HG02870 (cell line): ENCODE measurements around the gene PREX1.

Source experiments
- ATAC-seq: cut with Tn5 transposase; IDR thresholded peaks from one replicate; pipeline ENCODE4 v1.9.1; 2021; ENCODE audit warnings: mild to moderate bottlenecking, moderate library complexity; ENCODE audit not compliant: unreplicated experiment

The PREX1 gene

GRCh38 chr20:48797275-48797825 is 30.4 kb downstream of the PREX1 start:
- no peak for ATAC-seq

GRCh38 chr20:48795732-48796131 is 32.1 kb downstream of the PREX1 start:
- no peak for ATAC-seq

- ATAC-seq = no peak
Measured at GRCh38 chr20:48794816-48795457, 32.9 kb downstream of the PREX1 start.

GRCh38 chr20:48794360-48794759 is 33.4 kb downstream of the PREX1 start:
- ATAC-seq = no peak

- ATAC-seq = no peak
Measured at GRCh38 chr20:48793776-48794175, 34.0 kb downstream of the PREX1 start.

- ATAC-seq = no peak
Measured at GRCh38 chr20:48791666-48792071, 36.1 kb downstream of the PREX1 start.

GRCh38 chr20:48791014-48791413 is 36.8 kb downstream of the PREX1 start:
- no peak for ATAC-seq

GRCh38 chr20:48790473-48791003 is 37.3 kb downstream of the PREX1 start:
- no peak for ATAC-seq

GRCh38 chr20:48789781-48790472 is 37.9 kb downstream of the PREX1 start:
- no peak for ATAC-seq

GRCh38 chr20:48789185-48789668 is 38.6 kb downstream of the PREX1 start:
- peak; percentile 29 for ATAC-seq

- peak; percentile 47 for ATAC-seq
Measured at GRCh38 chr20:48788486-48789072, 39.2 kb downstream of the PREX1 start.

GRCh38 chr20:48787861-48788375 is 39.9 kb downstream of the PREX1 start:
- no peak for ATAC-seq

- no peak for ATAC-seq
Measured at GRCh38 chr20:48786951-48787705, 40.7 kb downstream of the PREX1 start.

- ATAC-seq = no peak
Measured at GRCh38 chr20:48785801-48786200, 42.0 kb downstream of the PREX1 start.

GRCh38 chr20:48785256-48785655 is 42.5 kb downstream of the PREX1 start:
- no peak for ATAC-seq

GRCh38 chr20:48784273-48784641 is 43.5 kb downstream of the PREX1 start:
- ATAC-seq = no peak

- no peak for ATAC-seq
Measured at GRCh38 chr20:48783533-48784272, 44.1 kb downstream of the PREX1 start.

GRCh38 chr20:48782901-48783308 is 44.9 kb downstream of the PREX1 start:
- ATAC-seq = no peak

GRCh38 chr20:48782053-48782452 is 45.7 kb downstream of the PREX1 start:
- ATAC-seq = no peak

- no peak for ATAC-seq
Measured at GRCh38 chr20:48781634-48782033, 46.2 kb downstream of the PREX1 start.
